IPS-NIHi7 (cell line): ENCODE results near the gene CHAC1.

ENCODE experiments used
- DNase-seq: peaks from one replicate; pipeline ENCODE4 v3.0.0; 2012; ENCODE audit warnings: mixed read lengths; ENCODE audit errors: extremely low spot score

The CHAC1 gene

DNA sequence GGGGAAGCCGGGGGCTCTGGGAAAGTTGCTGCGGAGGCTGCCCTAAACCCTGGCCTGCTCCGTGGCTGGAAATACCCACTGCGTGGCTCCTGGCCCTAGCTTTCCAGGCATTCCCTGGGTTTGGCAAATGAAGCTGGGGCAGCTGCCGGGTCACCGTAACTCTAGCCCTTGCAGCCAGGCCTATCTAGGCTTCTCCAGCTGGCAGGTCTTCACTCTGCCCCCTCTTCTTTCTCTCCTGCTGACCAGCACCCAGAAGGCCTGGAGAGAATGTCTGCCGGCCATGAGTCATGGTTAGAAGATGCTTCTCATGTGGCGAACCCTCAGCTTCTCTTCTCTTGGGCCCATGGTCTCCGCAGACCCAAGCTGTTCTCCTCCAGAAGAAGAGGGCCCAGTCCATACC lies 29.7 kb upstream of the CHAC1 start:
- DNase-seq, result no peak

DNA sequence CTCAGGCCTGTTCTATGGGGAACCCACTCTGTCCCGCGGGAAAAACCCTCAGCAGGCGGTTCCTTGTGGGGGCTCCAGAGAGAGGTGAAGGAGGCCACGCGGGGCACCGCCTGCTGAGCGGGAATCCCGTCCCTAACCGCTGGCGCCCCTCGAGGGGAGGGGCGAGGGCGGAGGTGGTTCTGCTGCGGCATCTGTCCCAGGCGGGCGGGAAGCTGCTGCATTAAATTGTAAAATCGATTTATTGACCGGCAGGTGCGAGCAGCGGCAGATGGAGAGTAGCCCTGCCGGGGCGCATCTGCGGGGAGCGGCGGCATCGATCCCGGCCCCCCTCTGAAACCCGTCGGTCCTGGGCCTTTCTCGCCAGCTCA lies 27.8 kb upstream of the CHAC1 start:
- no peak for DNase-seq

DNA sequence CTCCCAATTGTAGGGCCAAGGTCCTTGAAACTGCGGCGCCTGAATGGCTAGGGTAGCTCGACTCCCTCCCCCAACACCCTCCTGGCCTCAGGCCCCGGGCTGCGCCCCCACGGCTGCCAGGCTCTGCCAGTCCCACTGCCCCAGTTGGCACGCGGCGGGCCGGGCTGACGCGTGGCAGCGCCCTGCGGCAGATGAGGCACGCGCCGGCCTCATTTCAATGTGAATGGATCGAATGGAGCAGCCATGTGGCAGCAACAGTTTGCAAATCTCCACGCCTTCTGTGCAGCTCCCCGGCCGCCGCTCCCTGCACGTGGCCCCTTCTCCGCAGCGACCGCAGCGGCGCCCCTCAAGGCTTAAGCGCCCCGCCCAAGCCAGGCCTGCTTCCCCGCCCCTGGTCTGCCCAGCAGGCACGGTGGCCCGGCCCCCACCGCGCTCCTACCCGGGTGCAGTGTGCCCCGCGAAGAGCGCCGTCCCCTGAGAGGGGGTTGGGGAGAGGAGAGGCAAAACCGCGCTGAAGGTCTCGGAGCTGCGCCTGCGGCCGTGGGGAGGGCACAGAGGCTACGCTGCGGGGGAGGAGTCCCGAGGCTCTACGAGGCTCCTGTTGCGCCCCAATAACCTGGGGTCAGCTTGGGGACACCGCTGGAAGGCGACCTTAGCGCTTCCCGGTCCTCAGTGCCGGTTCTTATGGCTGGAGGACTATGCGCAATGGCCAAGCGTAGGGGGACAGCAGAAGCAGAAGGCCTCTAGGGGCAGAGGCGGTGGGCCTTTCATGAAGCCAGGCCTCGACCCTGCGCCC lies 27.2 kb upstream of the CHAC1 start:
- DNase-seq, result no peak

DNA sequence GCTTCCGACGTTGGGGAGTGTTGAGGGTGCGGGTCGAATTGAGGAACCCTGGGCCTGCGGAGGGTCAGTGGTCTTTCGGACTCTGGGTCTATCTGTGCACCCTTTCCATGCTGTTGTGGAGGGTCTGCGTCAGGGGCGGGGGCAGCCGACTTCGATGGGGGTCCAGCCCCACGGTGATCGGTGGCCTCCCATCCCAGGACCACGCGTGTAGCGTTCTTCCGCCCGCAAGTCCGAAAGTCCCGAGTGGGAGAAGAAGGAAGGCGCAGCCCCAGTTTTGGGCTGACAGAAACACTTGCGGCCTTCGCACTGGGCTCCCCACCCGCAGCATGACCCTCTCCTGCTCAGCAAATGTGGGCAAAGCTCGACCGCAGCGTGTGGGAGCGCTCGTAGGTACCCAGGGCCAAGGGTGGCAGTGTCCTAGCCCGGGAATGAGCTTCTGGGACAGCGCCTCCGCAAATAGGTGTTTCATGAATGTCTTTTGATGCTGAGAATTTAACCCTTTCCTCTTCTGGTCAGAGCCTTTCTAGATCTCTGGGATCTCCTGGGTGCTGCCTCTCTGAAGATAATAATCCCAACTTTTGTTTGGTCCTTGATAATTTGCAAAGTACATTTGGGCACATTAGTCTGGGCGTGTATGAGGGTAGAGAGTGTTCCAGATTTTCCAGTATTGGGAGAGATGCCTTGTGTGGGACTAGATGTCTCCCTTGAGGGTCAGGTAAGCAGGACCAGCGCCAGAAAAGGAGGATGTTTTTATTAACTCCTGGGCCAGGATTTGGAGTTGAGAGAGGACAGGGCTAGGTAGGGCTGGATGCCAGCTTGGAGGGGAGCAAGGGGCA lies 26.4 kb upstream of the CHAC1 start:
- DNase-seq, result no peak

DNA sequence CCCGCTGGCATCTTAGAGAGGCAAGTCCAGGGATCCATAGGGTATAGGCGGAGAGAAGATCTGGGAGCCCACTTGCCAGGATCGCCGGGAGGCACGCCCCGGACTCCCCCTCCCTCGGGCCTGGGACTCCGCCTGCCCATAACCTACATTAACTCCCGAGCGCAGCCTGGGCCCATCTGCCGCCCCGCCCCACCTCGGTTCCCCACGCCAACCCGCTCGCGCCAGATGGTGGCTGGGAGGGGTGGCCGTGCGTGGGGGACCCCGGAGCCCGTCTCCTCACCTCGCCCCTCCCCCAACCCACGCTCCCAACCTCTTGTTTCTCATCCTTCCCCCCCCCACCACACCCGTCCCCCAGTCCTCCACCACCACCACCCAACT lies 25.8 kb upstream of the CHAC1 start:
- DNase-seq, result no peak

DNA sequence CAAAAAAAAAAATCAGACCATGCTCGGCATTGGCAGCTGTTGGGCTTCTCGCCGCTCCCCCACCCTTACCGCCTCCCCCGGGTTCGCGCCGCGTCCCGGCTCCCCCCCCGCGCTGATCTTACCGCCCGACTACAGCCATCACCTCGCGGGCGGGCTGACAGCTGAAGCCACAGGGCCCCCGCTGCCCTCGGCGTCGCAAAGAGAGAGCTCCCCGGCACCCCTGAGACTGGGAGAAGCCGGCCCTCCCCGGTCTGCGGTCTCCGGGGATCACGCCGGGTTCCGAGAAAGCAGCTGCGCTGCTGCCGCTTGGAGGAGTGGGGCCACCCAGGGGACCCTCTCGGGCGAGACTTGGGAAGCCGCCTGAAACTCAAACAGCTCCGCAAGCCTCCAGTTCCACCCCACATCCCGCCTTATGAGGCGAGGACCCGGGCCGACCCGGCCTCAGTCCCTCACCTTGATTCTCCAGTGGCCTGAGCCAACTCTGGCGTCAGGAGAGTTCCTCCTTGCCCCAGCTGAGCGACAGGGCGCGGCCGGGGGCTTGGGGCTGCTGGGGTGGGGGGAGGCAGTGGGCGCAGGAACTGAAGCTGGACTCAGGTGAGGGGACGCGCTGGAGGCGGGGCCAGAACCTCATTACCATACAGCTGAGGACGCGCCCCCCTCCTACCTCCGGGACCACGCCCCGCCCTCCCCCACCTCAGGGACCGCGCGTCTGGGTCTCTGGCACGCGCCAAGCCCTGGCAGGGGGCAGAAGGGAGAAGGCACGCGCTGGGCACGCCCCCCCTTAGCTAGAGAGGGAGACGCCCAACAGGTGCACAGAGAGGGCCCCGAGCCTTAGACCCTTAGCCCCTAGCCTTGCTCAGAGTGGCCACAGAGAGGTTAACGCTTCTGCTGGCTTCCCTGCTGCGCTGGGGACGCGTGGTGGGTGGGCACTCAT lies 25.1 kb upstream of the CHAC1 start:
- peak; percentile 59 for DNase-seq

DNA sequence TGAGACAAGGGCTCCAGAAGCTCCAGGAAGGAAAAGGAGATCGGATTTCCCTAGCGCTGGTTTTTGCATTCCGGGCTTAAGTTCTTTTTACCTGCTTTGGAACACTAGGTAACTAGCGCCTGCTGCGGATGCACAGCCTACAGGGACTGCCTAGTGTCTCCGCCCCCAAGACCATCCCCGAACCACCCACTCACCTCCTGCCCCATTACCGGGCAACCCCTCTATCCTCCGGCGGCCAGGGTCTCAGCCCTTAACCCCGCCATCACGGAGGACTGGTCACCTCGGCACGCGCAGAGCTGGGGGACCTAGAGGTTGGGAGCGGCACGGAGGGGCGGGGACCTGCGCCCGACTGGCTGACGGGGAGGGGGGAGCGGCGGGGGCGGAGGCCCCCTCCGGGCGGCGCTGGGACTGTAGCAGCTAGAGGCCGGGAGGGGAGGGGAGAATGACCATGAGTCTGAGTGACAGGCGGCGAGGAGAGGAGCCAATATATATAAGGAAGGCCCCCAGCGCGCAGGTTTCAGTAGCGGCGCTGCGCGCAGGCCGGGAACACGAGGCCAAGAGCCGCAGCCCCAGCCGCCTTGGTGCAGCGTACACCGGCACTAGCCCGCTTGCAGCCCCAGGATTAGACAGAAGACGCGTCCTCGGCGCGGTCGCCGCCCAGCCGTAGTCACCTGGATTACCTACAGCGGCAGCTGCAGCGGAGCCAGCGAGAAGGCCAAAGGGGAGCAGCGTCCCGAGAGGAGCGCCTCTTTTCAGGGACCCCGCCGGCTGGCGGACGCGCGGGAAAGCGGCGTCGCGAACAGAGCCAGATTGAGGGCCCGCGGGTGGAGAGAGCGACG lies 24.2 kb upstream of the CHAC1 start, which contains the start of gene DLL4:
TSS of gene DLL4 (plus strand) at position 520 of the 839 bp plus-strand sequence. CDS start 329 bp downstream, outside the sequence.
- peak; percentile 78 for DNase-seq

DNA sequence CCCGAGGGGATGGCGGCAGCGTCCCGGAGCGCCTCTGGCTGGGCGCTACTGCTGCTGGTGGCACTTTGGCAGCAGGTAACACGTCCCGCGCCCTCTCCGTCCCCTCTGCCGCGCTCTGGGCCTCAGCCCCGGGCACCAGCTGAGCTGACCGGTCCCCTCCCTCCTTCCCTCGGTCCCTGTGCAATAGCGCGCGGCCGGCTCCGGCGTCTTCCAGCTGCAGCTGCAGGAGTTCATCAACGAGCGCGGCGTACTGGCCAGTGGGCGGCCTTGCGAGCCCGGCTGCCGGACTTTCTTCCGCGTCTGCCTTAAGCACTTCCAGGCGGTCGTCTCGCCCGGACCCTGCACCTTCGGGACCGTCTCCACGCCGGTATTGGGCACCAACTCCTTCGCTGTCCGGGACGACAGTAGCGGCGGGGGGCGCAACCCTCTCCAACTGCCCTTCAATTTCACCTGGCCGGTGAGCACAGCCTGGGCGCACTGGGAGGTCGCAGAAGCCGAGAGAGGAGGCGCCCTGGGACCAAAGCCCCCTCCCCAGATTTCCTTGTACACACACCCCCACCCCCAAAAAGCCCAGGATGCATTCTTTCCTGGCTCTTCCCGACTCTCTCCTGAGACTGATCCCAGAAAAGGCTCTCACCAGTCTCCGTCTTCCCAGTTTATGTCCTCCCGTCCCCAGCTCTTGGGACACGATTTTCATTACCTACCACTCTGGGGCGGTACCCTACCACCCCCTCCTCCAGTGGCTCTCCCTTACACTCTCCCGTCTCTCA lies 23.4 kb upstream of the CHAC1 start:
- no peak for DNase-seq

DNA sequence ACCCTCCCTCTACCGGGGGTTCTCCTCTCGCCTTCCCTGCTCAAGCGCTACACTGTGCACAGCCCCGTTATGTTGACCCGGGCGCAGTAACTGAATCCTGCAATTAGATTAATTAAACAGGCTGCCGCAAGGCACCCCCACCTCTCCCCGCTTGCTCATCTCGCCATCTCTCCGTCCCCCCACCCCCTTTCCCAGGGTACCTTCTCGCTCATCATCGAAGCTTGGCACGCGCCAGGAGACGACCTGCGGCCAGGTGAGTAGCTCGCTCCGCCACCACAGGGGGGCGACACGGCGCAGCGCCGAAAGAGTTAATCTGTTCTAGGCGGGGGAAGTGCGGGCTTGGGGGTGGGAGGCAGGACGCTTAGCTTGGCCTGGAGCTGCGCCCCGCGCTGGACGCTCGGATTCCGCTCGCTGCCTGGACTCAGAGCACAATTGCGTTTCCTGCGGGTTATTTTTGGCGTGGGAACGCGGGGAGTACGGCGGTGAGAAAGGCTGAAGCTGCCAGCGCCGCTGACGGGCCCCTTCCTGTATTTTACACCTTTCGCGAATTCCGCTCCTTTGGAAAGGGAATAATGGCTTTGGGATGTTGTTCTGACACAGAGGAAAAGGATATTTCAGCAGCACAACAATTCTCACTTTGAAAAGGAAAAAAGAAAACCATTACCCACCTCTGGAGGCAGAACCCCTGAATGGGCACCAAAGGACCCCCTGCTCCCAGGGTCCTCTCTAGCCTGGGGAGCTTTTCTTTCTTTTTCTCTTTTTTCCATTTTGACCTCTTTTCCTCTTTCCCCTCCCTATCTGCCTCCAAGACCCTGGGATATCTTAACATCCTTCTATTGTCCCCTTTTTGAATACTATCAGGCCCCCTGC lies 22.6 kb upstream of the CHAC1 start:
- peak; percentile 77 for DNase-seq

DNA sequence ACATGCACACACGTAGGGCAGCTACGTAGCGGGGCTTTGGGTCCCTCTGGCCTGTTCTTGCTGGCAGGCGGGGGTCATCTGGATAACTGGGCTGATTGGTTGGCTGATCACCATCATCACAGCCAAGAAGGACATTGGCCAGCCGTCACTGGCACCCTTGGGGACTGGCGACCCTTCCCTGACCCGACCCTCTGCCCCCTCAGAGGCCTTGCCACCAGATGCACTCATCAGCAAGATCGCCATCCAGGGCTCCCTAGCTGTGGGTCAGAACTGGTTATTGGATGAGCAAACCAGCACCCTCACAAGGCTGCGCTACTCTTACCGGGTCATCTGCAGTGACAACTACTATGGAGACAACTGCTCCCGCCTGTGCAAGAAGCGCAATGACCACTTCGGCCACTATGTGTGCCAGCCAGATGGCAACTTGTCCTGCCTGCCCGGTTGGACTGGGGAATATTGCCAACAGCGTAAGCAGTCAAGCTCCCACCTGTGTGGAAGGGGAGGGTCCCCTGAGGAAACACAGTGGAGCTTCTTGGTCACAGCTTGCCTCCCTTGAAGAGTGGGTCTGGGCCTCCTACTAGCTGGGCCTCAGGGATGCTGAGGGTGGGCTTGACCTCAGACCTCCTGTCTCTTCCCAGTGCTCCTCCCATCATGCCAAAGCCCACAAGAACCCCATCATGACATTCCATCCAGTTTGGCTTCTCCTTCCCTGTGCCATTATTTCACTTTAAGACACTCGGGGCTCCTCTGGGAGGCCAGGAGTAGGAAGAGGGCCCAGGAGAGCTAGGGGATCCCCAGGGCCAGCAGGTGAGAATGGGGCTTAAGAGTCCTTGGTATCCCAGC lies 21.8 kb upstream of the CHAC1 start:
- DNase-seq, result no peak

DNA sequence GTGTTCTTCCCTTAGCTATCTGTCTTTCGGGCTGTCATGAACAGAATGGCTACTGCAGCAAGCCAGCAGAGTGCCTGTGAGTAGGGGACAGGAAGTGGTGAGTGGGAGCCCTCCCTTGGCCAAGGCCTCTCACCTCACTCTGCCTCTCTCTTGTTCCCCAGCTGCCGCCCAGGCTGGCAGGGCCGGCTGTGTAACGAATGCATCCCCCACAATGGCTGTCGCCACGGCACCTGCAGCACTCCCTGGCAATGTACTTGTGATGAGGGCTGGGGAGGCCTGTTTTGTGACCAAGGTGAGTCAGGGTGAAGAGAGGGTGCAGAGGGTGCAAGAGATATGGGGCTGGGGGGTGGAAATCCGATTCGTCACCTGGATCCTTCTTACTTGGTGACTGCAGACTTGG lies 21.1 kb upstream of the CHAC1 start:
- DNase-seq, result no peak

DNA sequence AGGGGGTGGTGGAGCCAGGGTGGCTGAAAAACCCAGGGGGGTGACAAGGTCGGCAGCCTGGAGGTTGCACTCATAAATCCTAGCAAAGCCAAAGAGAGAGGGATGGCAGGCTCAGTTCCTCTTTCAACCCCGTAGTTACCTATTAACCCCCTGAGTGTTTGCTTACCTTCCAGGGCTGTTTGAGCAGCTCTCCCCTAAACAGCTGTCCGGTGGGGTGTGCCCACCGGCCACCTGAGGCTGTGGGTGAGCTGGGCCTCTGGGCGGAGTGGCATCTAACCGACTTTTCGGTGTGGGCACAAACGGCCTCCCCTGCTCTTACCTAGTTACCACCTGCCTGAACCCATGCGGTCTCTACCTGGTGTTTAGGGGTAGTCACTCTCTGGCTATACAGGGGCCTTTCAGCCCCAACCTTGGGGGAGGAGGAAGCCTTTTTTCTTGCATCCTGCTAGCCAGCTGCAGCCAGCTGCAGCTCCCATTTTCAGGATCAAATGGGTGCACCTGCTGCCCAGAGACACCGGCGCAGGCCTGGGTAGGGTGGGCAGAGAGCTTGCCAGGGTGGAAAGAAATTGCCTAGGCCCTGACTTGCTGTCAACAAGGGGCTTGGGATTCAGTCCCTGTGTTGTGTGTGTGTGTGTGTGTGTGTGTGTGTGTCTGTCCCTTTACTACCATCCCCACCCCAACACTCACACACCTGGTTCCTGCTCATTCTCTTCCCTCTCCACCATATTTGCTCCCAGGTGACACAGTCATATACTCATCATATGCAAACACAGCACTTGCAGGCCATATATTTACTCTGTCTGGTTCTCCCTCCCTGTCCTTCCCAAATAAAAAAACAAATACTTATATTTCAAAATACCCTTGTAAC lies 20.4 kb upstream of the CHAC1 start:
- no peak for DNase-seq

DNA sequence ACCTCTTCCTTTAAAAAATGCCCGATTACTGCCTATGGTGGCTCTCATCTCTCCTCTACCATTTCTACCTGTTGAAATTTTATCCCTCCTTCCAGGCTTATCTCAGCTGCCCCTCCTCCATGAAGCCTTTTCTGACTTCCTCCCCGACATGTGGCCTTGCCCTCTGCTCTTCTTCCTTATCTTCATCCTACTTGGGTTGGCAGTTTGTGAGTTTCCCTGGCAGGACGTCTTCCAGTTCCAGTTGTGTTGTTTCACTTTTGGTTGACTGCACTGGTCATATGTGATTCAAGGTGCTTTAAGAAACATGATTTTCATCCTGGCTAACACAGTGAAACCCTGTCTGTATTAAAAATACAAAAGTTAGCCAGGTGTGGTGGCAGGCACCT lies 19.8 kb upstream of the CHAC1 start:
- no peak for DNase-seq

DNA sequence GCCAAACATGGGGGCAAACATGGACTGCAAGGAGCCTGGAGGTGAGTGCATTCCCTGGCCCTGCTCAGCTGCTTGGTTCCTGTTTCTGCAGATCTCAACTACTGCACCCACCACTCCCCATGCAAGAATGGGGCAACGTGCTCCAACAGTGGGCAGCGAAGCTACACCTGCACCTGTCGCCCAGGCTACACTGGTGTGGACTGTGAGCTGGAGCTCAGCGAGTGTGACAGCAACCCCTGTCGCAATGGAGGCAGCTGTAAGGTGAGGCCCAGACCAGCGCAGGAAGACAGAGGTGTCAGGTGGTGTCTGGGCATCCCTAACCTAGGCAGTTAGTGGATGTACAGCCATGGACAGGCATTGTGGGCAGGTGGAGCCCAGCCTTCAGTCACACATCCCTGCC lies 18.8 kb upstream of the CHAC1 start:
- no peak for DNase-seq

DNA sequence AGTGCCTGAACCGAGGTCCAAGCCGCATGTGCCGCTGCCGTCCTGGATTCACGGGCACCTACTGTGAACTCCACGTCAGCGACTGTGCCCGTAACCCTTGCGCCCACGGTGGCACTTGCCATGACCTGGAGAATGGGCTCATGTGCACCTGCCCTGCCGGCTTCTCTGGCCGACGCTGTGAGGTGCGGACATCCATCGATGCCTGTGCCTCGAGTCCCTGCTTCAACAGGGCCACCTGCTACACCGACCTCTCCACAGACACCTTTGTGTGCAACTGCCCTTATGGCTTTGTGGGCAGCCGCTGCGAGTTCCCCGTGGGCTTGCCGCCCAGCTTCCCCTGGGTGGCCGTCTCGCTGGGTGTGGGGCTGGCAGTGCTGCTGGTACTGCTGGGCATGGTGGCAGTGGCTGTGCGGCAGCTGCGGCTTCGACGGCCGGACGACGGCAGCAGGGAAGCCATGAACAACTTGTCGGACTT lies 17.0 kb upstream of the CHAC1 start:
- DNase-seq, result no peak

DNA sequence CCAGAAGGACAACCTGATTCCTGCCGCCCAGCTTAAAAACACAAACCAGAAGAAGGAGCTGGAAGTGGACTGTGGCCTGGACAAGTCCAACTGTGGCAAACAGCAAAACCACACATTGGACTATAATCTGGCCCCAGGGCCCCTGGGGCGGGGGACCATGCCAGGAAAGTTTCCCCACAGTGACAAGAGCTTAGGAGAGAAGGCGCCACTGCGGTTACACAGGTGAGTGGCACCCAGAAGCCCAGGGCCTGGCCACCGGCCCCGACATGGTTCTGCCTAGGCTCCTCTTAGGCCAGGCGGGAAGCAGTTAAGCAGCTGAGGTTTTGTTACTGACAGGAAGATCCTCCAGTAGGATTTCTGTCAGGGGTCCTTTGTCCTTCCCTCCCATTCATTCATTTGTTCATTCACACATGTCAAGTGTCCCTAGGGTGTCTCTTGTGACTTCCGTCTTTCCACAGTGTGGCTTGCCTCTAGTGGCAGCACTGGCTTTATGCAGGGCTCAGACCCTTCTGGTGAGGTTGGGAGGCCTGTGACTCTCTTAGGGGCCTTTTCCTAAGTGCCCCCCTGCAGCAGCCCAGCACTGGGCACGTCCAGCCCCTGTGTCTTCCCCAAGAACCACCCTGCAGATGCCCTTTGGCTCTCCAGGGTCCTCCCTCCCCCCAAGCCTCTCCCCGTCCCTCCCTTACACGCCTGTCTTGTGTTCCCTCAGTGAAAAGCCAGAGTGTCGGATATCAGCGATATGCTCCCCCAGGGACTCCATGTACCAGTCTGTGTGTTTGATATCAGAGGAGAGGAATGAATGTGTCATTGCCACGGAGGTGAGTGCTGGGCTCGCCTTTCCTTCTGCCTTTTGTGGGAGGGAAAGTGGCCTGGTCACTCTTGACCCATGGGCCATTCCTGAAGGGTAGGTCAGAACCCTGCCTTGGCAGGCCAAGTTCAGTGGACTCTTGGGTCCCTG lies 16.3 kb upstream of the CHAC1 start:
- no peak for DNase-seq
